Measurements from ENCODE around the gene TMEFF2. TPM values are rescaled to one million over a fixed set of nuclear protein-coding genes. Genes with fewer than 3 reads are reported as not detected.

The TMEFF2 gene
- total RNA-seq, 5 donors from 2014 or later (not counting 1 experiment from before 2014, with no cell fraction given) = not detected

- Mint-ChIP-seq H3K27ac (no peak overlapping the region), H3K4me3 (no peak overlapping the region), H3K4me1 (peaks cover 15 to 19% (median 19%) of the 10 kb centered on the region in 3 donors), H3K27me3 (peaks cover 9 to 12% of the 10 kb centered on the region in 2 donors), H3K36me3 (no peaks in the 10 kb centered on the region), H3K9me3 (no peaks in the 10 kb centered on the region)
- ATAC-seq (replicated peaks in 1 of 4) (no peak), DNase-seq (no peak)
- Histone ChIP-seq H3K4me1 (ENCODE audit: control insufficient read depth in 1 of 2, extremely low read depth in 1 of 2, insufficient read depth in 2 of 2, low read length in 2 of 2) (peaks cover 0 to 9% of the 10 kb centered on the region in 2 experiments), H3K27ac (ENCODE audit: low read length) (no peak overlapping the region), H3K4me3 (ENCODE audit: control insufficient read depth in 1 of 2, extremely low read depth in 1 of 2, low read length in 1 of 2) (no peak overlapping the region), H3K27me3 (replicated peaks in 1 of 2; ENCODE audit: control insufficient read depth in 2 of 2, extremely low read depth in 1 of 2, insufficient read depth in 2 of 2, low read length in 1 of 2) (no peaks in the 10 kb centered on the region), H3K36me3 (ENCODE audit: control insufficient read depth in 2 of 2, extremely low read depth in 1 of 2, insufficient read depth in 1 of 2, low read length in 1 of 2) (no peaks in the 10 kb centered on the region), H3K9me3 (no peaks in the 10 kb centered on the region)
- no CpG with 5 or more reads among the region's 1 CpG for WGBS (ENCODE audit: insufficient coverage)
- ChIA-PET POLR2A (interaction anchor here in 1 of 2 donors (0.6 kb wide), 1 partner anchor 15 kb away, joined by 5 read pairs; no protein-coding TSS in a partner anchor), CTCF (no interaction called here)
Measured at GRCh38 chr2:192069417-192069816, 125.3 kb downstream of the TMEFF2 start.

- Mint-ChIP-seq H3K27ac (no peak overlapping the region), H3K36me3 (no peaks in the 10 kb centered on the region), H3K4me3 (no peak overlapping the region), H3K27me3 (peaks cover 10 to 12% of the 10 kb centered on the region in 2 donors), H3K4me1 (peaks cover 15 to 19% (median 19%) of the 10 kb centered on the region in 3 donors), H3K9me3 (no peaks in the 10 kb centered on the region)
- CTCF ChIA-PET = no interaction called here
- no peak overlapping the region for H3K4me3 ChIP-seq (ENCODE audit: control insufficient read depth in 1 of 2, extremely low read depth in 1 of 2, low read length in 1 of 2)
- ATAC-seq (replicated peaks in 1 of 4) (no peak), DNase-seq (no peak)
- POLR2A ChIA-PET = no interaction called here
- no peaks in the 10 kb centered on the region for H3K9me3 ChIP-seq
- no peaks in the 10 kb centered on the region for H3K36me3 ChIP-seq (ENCODE audit: control insufficient read depth in 2 of 2, extremely low read depth in 1 of 2, insufficient read depth in 1 of 2, low read length in 1 of 2)
- no peak overlapping the region for H3K27ac ChIP-seq (ENCODE audit: low read length)
- H3K27me3 ChIP-seq (replicated peaks in 1 of 2; ENCODE audit: control insufficient read depth in 2 of 2, extremely low read depth in 1 of 2, insufficient read depth in 2 of 2, low read length in 1 of 2) = no peaks in the 10 kb centered on the region
- WGBS (ENCODE audit: insufficient coverage) = no CpG with 5 or more reads among the region's 4 CpGs
- H3K4me1 ChIP-seq (ENCODE audit: control insufficient read depth in 1 of 2, extremely low read depth in 1 of 2, insufficient read depth in 2 of 2, low read length in 2 of 2) = peaks cover 0 to 9% of the 10 kb centered on the region in 2 experiments
Measured at GRCh38 chr2:192068966-192069365, 125.8 kb downstream of the TMEFF2 start.

- H3K36me3 Mint-ChIP-seq = no peaks in the 10 kb centered on the region
- no peak for ATAC-seq (replicated peaks in 1 of 4)
- H3K27me3 ChIP-seq (replicated peaks in 1 of 2; ENCODE audit: control insufficient read depth in 2 of 2, extremely low read depth in 1 of 2, insufficient read depth in 2 of 2, low read length in 1 of 2) = no peaks in the 10 kb centered on the region
- H3K27ac Mint-ChIP-seq = no peak overlapping the region
- peaks cover 9 to 12% (median 11%) of the 10 kb centered on the region in 3 donors for H3K4me1 Mint-ChIP-seq
- no peaks in the 10 kb centered on the region for H3K9me3 ChIP-seq
- H3K9me3 Mint-ChIP-seq = no peaks in the 10 kb centered on the region
- no peaks in the 10 kb centered on the region for H3K36me3 ChIP-seq (ENCODE audit: control insufficient read depth in 2 of 2, extremely low read depth in 1 of 2, insufficient read depth in 1 of 2, low read length in 1 of 2)
- no peak for DNase-seq
- H3K27me3 Mint-ChIP-seq = peaks cover 10 to 15% of the 10 kb centered on the region in 2 donors
- POLR2A ChIA-PET = no interaction called here
- CTCF ChIA-PET = no interaction called here
- WGBS (ENCODE audit: insufficient coverage) = no CpG with 5 or more reads among the region's 1 CpG
- H3K4me1 ChIP-seq (ENCODE audit: control insufficient read depth in 1 of 2, extremely low read depth in 1 of 2, insufficient read depth in 2 of 2, low read length in 2 of 2) = peaks cover 0 to 4% of the 10 kb centered on the region in 2 experiments
- no peak overlapping the region for H3K4me3 Mint-ChIP-seq
- no peak overlapping the region for H3K27ac ChIP-seq (ENCODE audit: low read length)
- H3K4me3 ChIP-seq (ENCODE audit: control insufficient read depth in 1 of 2, extremely low read depth in 1 of 2, low read length in 1 of 2) = no peak overlapping the region
Measured at GRCh38 chr2:192067631-192068030, 127.1 kb downstream of the TMEFF2 start.

- Histone ChIP-seq H3K4me1 (ENCODE audit: control insufficient read depth in 1 of 2, extremely low read depth in 1 of 2, insufficient read depth in 2 of 2, low read length in 2 of 2) (no peaks in the 10 kb centered on the region), H3K36me3 (ENCODE audit: control insufficient read depth in 2 of 2, extremely low read depth in 1 of 2, insufficient read depth in 1 of 2, low read length in 1 of 2) (no peaks in the 10 kb centered on the region), H3K27ac (ENCODE audit: low read length) (no peak overlapping the region), H3K4me3 (ENCODE audit: control insufficient read depth in 1 of 2, extremely low read depth in 1 of 2, low read length in 1 of 2) (no peak overlapping the region), H3K27me3 (replicated peaks in 1 of 2; ENCODE audit: control insufficient read depth in 2 of 2, extremely low read depth in 1 of 2, insufficient read depth in 2 of 2, low read length in 1 of 2) (no peaks in the 10 kb centered on the region), H3K9me3 (no peaks in the 10 kb centered on the region)
- DNase-seq (no peak), ATAC-seq (replicated peaks in 1 of 4) (no peak)
- POLR2A ChIA-PET = interaction anchor here in 1 of 2 donors (0.6 kb wide), 1 partner anchor 409 kb away, joined by 3 read pairs; no protein-coding TSS in a partner anchor
- Mint-ChIP-seq H3K27me3 (peaks cover 14 to 15% of the 10 kb centered on the region in 2 donors), H3K4me3 (no peak overlapping the region), H3K36me3 (no peaks in the 10 kb centered on the region), H3K4me1 (no peaks in the 10 kb centered on the region), H3K27ac (no peak overlapping the region), H3K9me3 (no peaks in the 10 kb centered on the region)
- CTCF ChIA-PET = interaction anchor here in 1 of 2 donors (0.9 kb wide), 1 partner anchor 98 kb away, joined by 3 read pairs; no protein-coding TSS in a partner anchor
- WGBS (ENCODE audit: insufficient coverage) = no CpG with 5 or more reads among the region's 2 CpGs
Measured at GRCh38 chr2:192064459-192064858, 130.3 kb downstream of the TMEFF2 start.

- H3K27ac ChIP-seq (ENCODE audit: low read length) = no peak overlapping the region
- Mint-ChIP-seq H3K27me3 (peaks cover 6 to 10% of the 10 kb centered on the region in 2 donors), H3K4me1 (no peaks in the 10 kb centered on the region), H3K9me3 (no peaks in the 10 kb centered on the region), H3K4me3 (no peak overlapping the region), H3K27ac (no peak overlapping the region), H3K36me3 (no peaks in the 10 kb centered on the region)
- ChIA-PET POLR2A (no interaction called here), CTCF (no interaction called here)
- H3K4me1 ChIP-seq (ENCODE audit: control insufficient read depth in 1 of 2, extremely low read depth in 1 of 2, insufficient read depth in 2 of 2, low read length in 2 of 2) = no peaks in the 10 kb centered on the region
- no peaks in the 10 kb centered on the region for H3K9me3 ChIP-seq
- H3K36me3 ChIP-seq (ENCODE audit: control insufficient read depth in 2 of 2, extremely low read depth in 1 of 2, insufficient read depth in 1 of 2, low read length in 1 of 2) = no peaks in the 10 kb centered on the region
- ATAC-seq (replicated peaks in 1 of 4) (no peak), DNase-seq (no peak)
- no peaks in the 10 kb centered on the region for H3K27me3 ChIP-seq (replicated peaks in 1 of 2; ENCODE audit: control insufficient read depth in 2 of 2, extremely low read depth in 1 of 2, insufficient read depth in 2 of 2, low read length in 1 of 2)
- no peak overlapping the region for H3K4me3 ChIP-seq (ENCODE audit: control insufficient read depth in 1 of 2, extremely low read depth in 1 of 2, low read length in 1 of 2)
- WGBS (ENCODE audit: insufficient coverage) = no CpG with 5 or more reads among the region's 3 CpGs
Measured at GRCh38 chr2:192060161-192060560, 134.6 kb downstream of the TMEFF2 start.

GRCh38 chr2:192059266-192059665, 135.5 kb downstream of the TMEFF2 start:
- Histone ChIP-seq H3K9me3 (no peaks in the 10 kb centered on the region), H3K27ac (ENCODE audit: low read length) (no peak overlapping the region), H3K4me3 (ENCODE audit: control insufficient read depth in 1 of 2, extremely low read depth in 1 of 2, low read length in 1 of 2) (no peak overlapping the region), H3K36me3 (ENCODE audit: control insufficient read depth in 2 of 2, extremely low read depth in 1 of 2, insufficient read depth in 1 of 2, low read length in 1 of 2) (no peaks in the 10 kb centered on the region), H3K4me1 (ENCODE audit: control insufficient read depth in 1 of 2, extremely low read depth in 1 of 2, insufficient read depth in 2 of 2, low read length in 2 of 2) (no peaks in the 10 kb centered on the region), H3K27me3 (replicated peaks in 1 of 2; ENCODE audit: control insufficient read depth in 2 of 2, extremely low read depth in 1 of 2, insufficient read depth in 2 of 2, low read length in 1 of 2) (no peaks in the 10 kb centered on the region)
- Mint-ChIP-seq H3K9me3 (no peaks in the 10 kb centered on the region), H3K27me3 (peaks cover 4 to 7% of the 10 kb centered on the region in 2 donors), H3K4me3 (no peak overlapping the region), H3K4me1 (no peaks in the 10 kb centered on the region), H3K27ac (no peak overlapping the region), H3K36me3 (no peaks in the 10 kb centered on the region)
- POLR2A ChIA-PET = no interaction called here
- DNase-seq = no peak
- no CpG with 5 or more reads among the region's 2 CpGs for WGBS (ENCODE audit: insufficient coverage)
- ATAC-seq (replicated peaks in 1 of 4) = no peak
- CTCF ChIA-PET = interaction anchor here in 1 of 2 donors (0.6 kb wide), 1 partner anchor 32 kb away, joined by 4 read pairs; no protein-coding TSS in a partner anchor

GRCh38 chr2:192053921-192054320, 140.8 kb downstream of the TMEFF2 start:
- Mint-ChIP-seq H3K27ac (no peak overlapping the region), H3K27me3 (peaks cover 4 to 9% of the 10 kb centered on the region in 2 donors), H3K4me1 (no peaks in the 10 kb centered on the region), H3K36me3 (no peaks in the 10 kb centered on the region), H3K9me3 (no peaks in the 10 kb centered on the region), H3K4me3 (no peak overlapping the region)
- 100% methylated on average over 1 of the region's 1 CpG for WGBS (ENCODE audit: insufficient coverage)
- Histone ChIP-seq H3K4me3 (ENCODE audit: control insufficient read depth in 1 of 2, extremely low read depth in 1 of 2, low read length in 1 of 2) (no peak overlapping the region), H3K4me1 (ENCODE audit: control insufficient read depth in 1 of 2, extremely low read depth in 1 of 2, insufficient read depth in 2 of 2, low read length in 2 of 2) (no peaks in the 10 kb centered on the region), H3K27ac (ENCODE audit: low read length) (no peak overlapping the region), H3K36me3 (ENCODE audit: control insufficient read depth in 2 of 2, extremely low read depth in 1 of 2, insufficient read depth in 1 of 2, low read length in 1 of 2) (no peaks in the 10 kb centered on the region), H3K27me3 (replicated peaks in 1 of 2; ENCODE audit: control insufficient read depth in 2 of 2, extremely low read depth in 1 of 2, insufficient read depth in 2 of 2, low read length in 1 of 2) (no peaks in the 10 kb centered on the region), H3K9me3 (no peaks in the 10 kb centered on the region)
- DNase-seq (no peak), ATAC-seq (replicated peaks in 1 of 4) (no peak)
- ChIA-PET POLR2A (no interaction called here), CTCF (no interaction called here)
